GM21381 (cell line): ENCODE data around the gene SMYD3.
"Not testable (repeated sequence)": the region's sequence is repeated elsewhere in the genome, so short reads cannot be mapped to it uniquely, and the experiment has no call there.

Experiments
- ATAC-seq: cut with Tn5 transposase; IDR thresholded peaks from one replicate; pipeline ENCODE4 v1.9.1; 2021; ENCODE audit warnings: mild to moderate bottlenecking, moderate library complexity; ENCODE audit not compliant: unreplicated experiment

SMYD3 gene

GRCh38 chr1:245715291-245715701, 791.8 kb downstream of the SMYD3 start:
- ATAC-seq = no peak

- ATAC-seq = not testable (repeated sequence)
Observed at GRCh38 chr1:245714027-245714426, 793.1 kb downstream of the SMYD3 start.

GRCh38 chr1:245710961-245711903, 795.8 kb downstream of the SMYD3 start:
- no peak for ATAC-seq

GRCh38 chr1:245707941-245708340, 799.1 kb downstream of the SMYD3 start:
- ATAC-seq = no peak

GRCh38 chr1:245704765-245705164, 802.3 kb downstream of the SMYD3 start:
- ATAC-seq = no peak

GRCh38 chr1:245704341-245704740, 802.7 kb downstream of the SMYD3 start:
- ATAC-seq = no peak

GRCh38 chr1:245702346-245702745, 804.7 kb downstream of the SMYD3 start:
- ATAC-seq = no peak

GRCh38 chr1:245701631-245702030, 805.4 kb downstream of the SMYD3 start:
- no peak for ATAC-seq

GRCh38 chr1:245700631-245701030, 806.4 kb downstream of the SMYD3 start:
- no peak for ATAC-seq
